GM19025 (cell line): ENCODE measurements around the gene KCNA1.

ENCODE experiments used
- ATAC-seq: cut with Tn5 transposase; IDR thresholded peaks from one replicate; pipeline ENCODE4 v1.9.1; 2021; ENCODE audit warnings: mild to moderate bottlenecking, low read depth, moderate library complexity; ENCODE audit not compliant: unreplicated experiment

KCNA1 gene

GRCh38 chr12:4958697-4959375 lies 49.1 kb downstream of the KCNA1 start:
- no peak for ATAC-seq

- no peak for ATAC-seq
These were observed 49.7 kb downstream of the KCNA1 start for GRCh38 chr12:4959381-4959780.

GRCh38 chr12:4960030-4960429 lies 50.3 kb downstream of the KCNA1 start:
- no peak for ATAC-seq

GRCh38 chr12:4960547-4960946 lies 50.8 kb downstream of the KCNA1 start:
- ATAC-seq = no peak

GRCh38 chr12:4961311-4961710 lies 51.6 kb downstream of the KCNA1 start:
- no peak for ATAC-seq

GRCh38 chr12:4962539-4963486 lies 53.1 kb downstream of the KCNA1 start:
- ATAC-seq = no peak
